IPS-11a (cell line): Measurements from ENCODE around the gene PTCD3.

Experiments used
- H3K4me3 ChIP-seq: one replicate; pipeline ENCODE4 v1.5.1; 2013; ENCODE audit warnings: low read depth, low read length, control low read depth

PTCD3 gene

GRCh38 chr2:86142436-86143257, 36.6 kb downstream of the PTCD3 start:
- H3K4me3 ChIP-seq, result no peak overlapping the region

GRCh38 chr2:86143307-86143706, 37.3 kb downstream of the PTCD3 start:
- H3K4me3 ChIP-seq, result no peak overlapping the region

GRCh38 chr2:86143926-86144685, 38.1 kb downstream of the PTCD3 start:
- no peak overlapping the region for H3K4me3 ChIP-seq

GRCh38 chr2:86147793-86148192, 41.8 kb downstream of the PTCD3 start:
- no peak overlapping the region for H3K4me3 ChIP-seq

GRCh38 chr2:86150502-86150901, 44.5 kb downstream of the PTCD3 start:
- no peak overlapping the region for H3K4me3 ChIP-seq

GRCh38 chr2:86157009-86157556, 51.0 kb downstream of the PTCD3 start:
- H3K4me3 ChIP-seq, result no peak overlapping the region

GRCh38 chr2:86158286-86158685, 52.3 kb downstream of the PTCD3 start:
- no peak overlapping the region for H3K4me3 ChIP-seq

GRCh38 chr2:86160156-86160952, 54.3 kb downstream of the PTCD3 start:
- H3K4me3 ChIP-seq, result no peak overlapping the region

- no peak overlapping the region for H3K4me3 ChIP-seq
These were observed 64.4 kb downstream of the PTCD3 start for GRCh38 chr2:86170449-86170848.

GRCh38 chr2:86171295-86171694, 65.3 kb downstream of the PTCD3 start:
- no peak overlapping the region for H3K4me3 ChIP-seq

- no peak overlapping the region for H3K4me3 ChIP-seq
These were observed 66.6 kb downstream of the PTCD3 start for GRCh38 chr2:86172610-86173009.

GRCh38 chr2:86174445-86174844, 68.4 kb downstream of the PTCD3 start:
- no peak overlapping the region for H3K4me3 ChIP-seq

GRCh38 chr2:86175828-86176227, 69.8 kb downstream of the PTCD3 start:
- H3K4me3 ChIP-seq, result no peak overlapping the region

- no peak overlapping the region for H3K4me3 ChIP-seq
These were observed 70.6 kb downstream of the PTCD3 start for GRCh38 chr2:86176597-86176996.

GRCh38 chr2:86185517-86186212, 79.6 kb downstream of the PTCD3 start:
- no peak overlapping the region for H3K4me3 ChIP-seq

GRCh38 chr2:86186431-86186830, 80.4 kb downstream of the PTCD3 start:
- H3K4me3 ChIP-seq, result no peak overlapping the region

GRCh38 chr2:86189782-86190416, 83.9 kb downstream of the PTCD3 start:
- no peak overlapping the region for H3K4me3 ChIP-seq
